HG03460 (cell line): ENCODE results near the gene SDF2L1.
"Not testable (repeated sequence)": the region's sequence is repeated elsewhere in the genome, so short reads cannot be mapped to it uniquely, and the experiment has no call there.

ENCODE experiments used
- ATAC-seq: cut with Tn5 transposase; IDR thresholded peaks from one replicate; pipeline ENCODE4 v1.9.1; 2021; ENCODE audit not compliant: unreplicated experiment

SDF2L1 gene

GRCh38 chr22:21635771-21636510, 6.2 kb upstream of the SDF2L1 start:
- ATAC-seq: no peak

- ATAC-seq: no peak
Measured at GRCh38 chr22:21636629-21637218, 5.4 kb upstream of the SDF2L1 start.

GRCh38 chr22:21637450-21637849, 4.7 kb upstream of the SDF2L1 start:
- not testable (repeated sequence) for ATAC-seq

- ATAC-seq: no peak
Measured at GRCh38 chr22:21639359-21639758, 2.7 kb upstream of the SDF2L1 start.

GRCh38 chr22:21640810-21641209, 1.3 kb upstream of the SDF2L1 start:
- no peak for ATAC-seq

- ATAC-seq: no peak
Measured at GRCh38 chr22:21641417-21641788, 699 bp upstream of the SDF2L1 start.

GRCh38 chr22:21642584-21643448, 714 bp downstream of the SDF2L1 start:
- ATAC-seq: no peak

GRCh38 chr22:21643533-21644357, 1.6 kb downstream of the SDF2L1 start:
- no peak for ATAC-seq

GRCh38 chr22:21645513-21645912, 3.4 kb downstream of the SDF2L1 start:
- ATAC-seq: not testable (repeated sequence)

- no peak for ATAC-seq
Measured at GRCh38 chr22:21646608-21647590, 4.8 kb downstream of the SDF2L1 start.

- ATAC-seq: no peak
Measured at GRCh38 chr22:21650280-21650679, 8.2 kb downstream of the SDF2L1 start.

- peak; percentile 6 for ATAC-seq
Measured at GRCh38 chr22:21650823-21651520, 8.9 kb downstream of the SDF2L1 start.

- peak; percentile 10 for ATAC-seq
Measured at GRCh38 chr22:21651521-21652009, 9.5 kb downstream of the SDF2L1 start.

GRCh38 chr22:21652010-21652546, 10.0 kb downstream of the SDF2L1 start:
- peak; percentile 73 for ATAC-seq

- ATAC-seq: no peak
Measured at GRCh38 chr22:21652547-21653545, 10.7 kb downstream of the SDF2L1 start.

- no peak for ATAC-seq
Measured at GRCh38 chr22:21657020-21657359, 14.9 kb downstream of the SDF2L1 start.

GRCh38 chr22:21657360-21658032, 15.4 kb downstream of the SDF2L1 start:
- peak; percentile 70 for ATAC-seq
